ENCODE measurements around the gene CBLB.
A peak's percentile ranks its signal among the peaks of the same experiment; 100 is the strongest.
"Not testable (repeated sequence)": the region's sequence is repeated elsewhere in the genome, so short reads cannot be mapped to it uniquely, and the experiment has no call there.

The CBLB gene

GRCh38 chr3:105786241-105786640 lies 82.6 kb downstream of the CBLB start:
- no peak for DNase-seq (ENCODE audit: low spot score)

- DNase-seq (ENCODE audit: low spot score) = no peak
These were observed 83.0 kb downstream of the CBLB start for GRCh38 chr3:105785803-105786202.

GRCh38 chr3:105783631-105784030 lies 85.2 kb downstream of the CBLB start:
- no peak for DNase-seq (ENCODE audit: low spot score)

GRCh38 chr3:105781871-105782270 lies 86.9 kb downstream of the CBLB start:
- DNase-seq (ENCODE audit: low spot score) = no peak

DNA sequence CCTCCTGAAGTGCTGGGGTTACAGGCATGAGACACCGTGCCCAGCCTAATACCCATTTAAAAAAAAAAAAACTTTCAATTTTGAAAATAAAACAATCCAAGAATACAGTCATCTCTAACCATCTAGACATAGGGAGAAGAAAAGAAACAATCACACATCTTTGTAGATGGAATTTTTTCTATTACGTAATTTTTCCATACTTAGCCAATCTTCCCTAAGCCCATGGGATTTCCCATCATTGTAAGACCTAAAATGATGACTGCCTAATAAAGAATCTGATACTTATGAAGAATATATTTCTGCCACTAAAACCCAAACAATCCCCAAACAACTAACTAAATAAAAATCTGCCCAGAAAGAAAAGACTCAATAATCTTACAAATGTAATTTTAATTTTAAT lies 88.7 kb downstream of the CBLB start:
- DNase-seq (ENCODE audit: low spot score) = no peak

GRCh38 chr3:105775368-105775767 lies 93.4 kb downstream of the CBLB start:
- DNase-seq (ENCODE audit: low spot score) = no peak

DNA sequence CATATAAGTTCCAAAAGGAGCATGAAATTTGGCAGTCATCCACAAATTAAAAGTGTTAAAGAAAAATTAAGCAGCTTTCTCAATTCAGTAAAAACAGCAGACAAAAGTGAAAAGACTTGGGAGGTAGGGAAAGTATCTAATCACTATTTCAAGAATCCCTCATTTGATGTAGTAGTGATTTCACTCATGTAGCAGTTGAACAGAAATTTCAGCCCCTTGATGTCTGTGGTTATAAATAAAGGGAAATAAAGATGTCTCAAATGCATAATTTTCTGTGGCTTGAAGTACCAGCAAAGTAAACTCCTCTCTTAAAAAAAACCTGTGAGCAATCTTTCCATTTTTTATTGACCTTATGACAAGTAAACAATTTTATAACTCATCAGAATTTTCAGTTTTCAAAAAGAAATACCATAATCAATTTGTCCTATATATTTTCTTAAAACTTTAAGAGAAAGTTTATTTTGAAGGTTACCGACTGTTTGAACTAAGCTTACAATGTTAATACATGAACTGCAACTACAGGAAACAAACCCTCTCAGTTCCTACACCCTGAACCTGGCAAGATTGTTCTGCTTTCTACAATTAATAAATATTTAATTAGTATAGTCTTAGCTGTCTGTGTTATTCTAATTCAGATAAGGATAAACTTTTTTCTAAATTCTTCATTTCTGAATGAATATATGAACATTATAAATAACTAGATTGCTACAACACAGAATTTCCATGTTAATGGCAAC lies 94.2 kb downstream of the CBLB start:
- no peak for DNase-seq (ENCODE audit: low spot score)

DNA sequence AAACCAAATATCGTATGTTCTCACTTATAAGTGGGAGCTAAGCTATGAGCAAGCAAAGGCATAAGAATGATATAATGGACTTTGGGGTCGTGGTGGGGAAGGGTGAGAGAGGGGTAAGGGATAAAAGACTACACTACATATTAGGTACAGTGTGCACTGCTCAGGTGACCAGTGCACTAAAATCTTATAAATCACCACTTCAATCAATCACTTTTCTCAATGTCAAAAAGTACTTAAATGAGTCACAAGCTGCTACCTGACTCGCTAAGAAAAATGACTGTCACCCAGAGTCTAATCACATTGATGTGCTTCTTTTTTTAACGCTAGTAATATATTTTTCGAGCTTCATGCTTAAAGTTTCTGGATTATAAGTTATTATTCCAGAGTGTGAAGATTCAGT lies 95.5 kb downstream of the CBLB start:
- no peak for DNase-seq (ENCODE audit: low spot score)

DNA sequence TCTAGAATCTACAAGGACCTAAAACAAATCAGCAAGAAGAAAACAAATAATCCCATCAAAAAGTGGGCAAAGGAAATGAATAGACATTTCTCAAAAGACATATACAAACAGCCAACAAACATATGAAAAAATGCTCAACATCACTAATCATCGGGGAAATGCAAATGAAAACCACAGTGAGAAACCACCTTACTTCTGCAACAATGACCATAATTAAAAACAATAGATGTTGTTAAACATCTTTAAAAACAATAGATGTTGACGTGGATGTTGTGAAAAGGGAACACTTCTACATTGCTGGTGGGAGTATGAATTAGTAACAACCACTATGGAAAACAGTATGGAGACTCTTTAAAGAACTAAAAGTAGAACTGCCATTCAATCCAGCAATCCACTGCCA lies 96.2 kb downstream of the CBLB start:
- DNase-seq (ENCODE audit: low spot score) = no peak

- DNase-seq (ENCODE audit: low spot score) = no peak
These were observed 97.4 kb downstream of the CBLB start for GRCh38 chr3:105771392-105771791.

DNA sequence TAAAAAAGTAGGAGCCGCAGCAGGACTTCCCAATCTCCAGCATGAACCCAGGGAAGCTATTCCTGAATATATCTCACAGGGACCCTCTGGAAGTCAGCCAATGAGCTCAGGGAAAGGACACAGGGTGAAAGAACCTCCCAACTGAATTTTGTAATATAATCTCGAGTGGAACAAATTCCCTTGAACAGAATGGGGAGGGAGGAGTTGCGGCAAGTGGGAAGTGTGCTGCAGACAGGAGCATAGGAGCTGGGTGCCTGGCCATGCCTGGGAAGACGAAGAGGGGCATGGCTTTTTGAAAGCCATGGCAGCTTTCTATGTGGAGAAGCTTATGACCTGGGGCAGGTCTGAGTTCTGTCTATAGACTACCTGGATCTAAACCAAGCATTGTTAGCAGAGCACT lies 98.4 kb downstream of the CBLB start:
- DNase-seq (ENCODE audit: low spot score) = no peak

DNA sequence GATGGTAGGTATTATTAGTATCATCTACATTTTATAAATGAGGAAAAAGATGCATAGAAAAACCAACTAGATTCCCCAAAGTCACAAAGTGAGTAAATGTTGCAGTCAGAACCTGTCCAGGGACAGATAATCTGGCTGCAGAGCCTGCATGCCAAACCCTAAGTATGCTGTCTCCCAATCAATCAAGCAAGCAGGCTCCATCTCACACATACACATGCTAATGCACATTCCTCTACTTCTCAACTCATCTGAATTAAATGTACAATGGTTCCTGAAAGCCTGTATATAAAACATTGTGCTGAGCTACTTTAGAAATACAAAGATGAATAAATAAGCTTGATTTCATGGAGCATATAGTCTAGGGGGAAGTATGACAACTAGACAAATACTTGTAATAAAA lies 101.0 kb downstream of the CBLB start:
- no peak for DNase-seq (ENCODE audit: low spot score)

DNA sequence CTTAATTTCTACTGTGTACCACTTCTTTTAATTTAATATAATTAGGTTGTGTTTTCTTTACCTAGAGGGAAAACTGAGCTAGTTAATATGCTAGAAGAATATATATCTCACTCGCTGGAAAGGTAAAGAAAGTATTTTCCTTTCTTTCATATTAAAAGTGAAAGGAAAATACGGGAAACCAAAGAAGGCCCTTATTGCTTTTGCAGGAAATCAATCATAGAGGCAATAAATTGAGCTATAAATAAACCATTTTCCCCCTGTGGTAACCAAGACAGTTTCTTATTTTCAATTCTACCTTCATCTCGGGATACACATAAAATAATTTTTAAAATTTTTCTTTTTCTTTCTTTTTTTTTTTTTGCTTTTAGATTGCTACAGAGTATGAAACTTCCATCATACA lies 101.6 kb downstream of the CBLB start:
- DNase-seq (ENCODE audit: low spot score) = no peak

DNA sequence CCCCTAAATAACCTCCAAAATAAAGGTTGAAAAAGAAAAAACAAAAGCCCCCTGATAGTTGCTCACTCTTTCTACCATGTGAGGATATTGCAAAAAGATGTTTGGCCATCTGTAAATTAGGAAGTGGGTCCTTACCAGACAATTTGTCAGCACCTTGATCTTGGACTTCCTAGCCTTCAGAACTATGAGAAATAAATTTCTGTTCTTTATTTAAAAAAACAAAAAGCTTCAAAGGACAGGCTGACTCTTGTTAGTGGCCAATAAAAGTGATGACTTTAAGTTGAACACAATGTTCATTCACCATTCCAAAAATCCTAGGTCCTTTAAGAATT lies 103.5 kb downstream of the CBLB start:
- DNase-seq (ENCODE audit: low spot score) = no peak

GRCh38 chr3:105764378-105765307 lies 104.2 kb downstream of the CBLB start:
- DNase-seq (ENCODE audit: low spot score) = peak; percentile 46

GRCh38 chr3:105763659-105764036 lies 105.2 kb downstream of the CBLB start:
- no peak for DNase-seq (ENCODE audit: low spot score)

- DNase-seq (ENCODE audit: low spot score) = no peak
These were observed 105.8 kb downstream of the CBLB start for GRCh38 chr3:105762749-105763658.

GRCh38 chr3:105762214-105762613 lies 106.6 kb downstream of the CBLB start:
- DNase-seq (ENCODE audit: low spot score) = not testable (repeated sequence)

DNA sequence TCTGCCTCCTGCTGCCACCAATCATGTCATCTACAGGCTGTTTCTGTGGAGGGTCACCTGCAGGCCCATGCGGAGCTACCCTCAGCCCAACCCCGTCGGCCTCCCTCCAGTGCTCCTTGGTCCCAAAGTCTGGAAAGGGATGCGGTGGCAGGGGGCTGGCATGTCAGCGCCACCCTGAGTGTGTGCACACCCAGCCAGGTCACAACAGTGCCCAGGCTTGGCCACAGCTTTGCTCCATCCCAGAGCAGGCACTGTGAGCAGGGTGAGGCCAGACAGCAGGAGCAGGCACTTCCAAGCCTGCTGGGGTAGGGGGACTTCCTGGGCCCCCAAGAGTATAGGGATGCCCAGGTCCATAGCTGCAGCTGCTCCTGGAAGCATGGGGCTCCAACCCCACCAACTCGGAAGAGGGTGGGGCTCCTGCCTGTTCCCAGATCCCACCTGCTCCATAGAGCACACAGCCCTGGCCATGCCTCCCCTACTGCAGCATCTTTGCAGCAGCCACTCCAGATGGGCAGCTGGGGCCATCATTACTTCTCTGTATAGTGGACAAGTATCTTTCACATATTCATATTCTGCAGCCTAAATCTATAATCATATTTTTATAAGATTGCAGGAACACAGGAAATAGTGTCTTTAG lies 109.3 kb downstream of the CBLB start:
- DNase-seq (ENCODE audit: low spot score) = no peak

- DNase-seq (ENCODE audit: low spot score) = no peak
These were observed 110.4 kb downstream of the CBLB start for GRCh38 chr3:105758451-105758850.

GRCh38 chr3:105755121-105755886 lies 113.5 kb downstream of the CBLB start:
- no peak for DNase-seq (ENCODE audit: low spot score)

All from CD4-positive, alpha-beta T cell treated with Interleukin-15 for 4 hours (primary cell).